ENCODE data around the gene IL20RA. TPM values are rescaled to one million over a fixed set of nuclear protein-coding genes. Genes with fewer than 3 reads are reported as not detected.

IL20RA gene
- total and polyA plus RNA-seq, 2 of the 8 experiments (the other 6 are each of a cell fraction or from before 2014, with no cell fraction given), result 1.3 to 1.7 TPM

- no peak for TF ChIP-seq CHD7 (IDR thresholded peaks at IDR 0.05; ENCODE audit: insufficient replicate concordance, low read length)
- TF ChIP-seq POLR2AphosphoS5 (IDR thresholded peaks at IDR 0.05; ENCODE audit: low read depth, low read length), result no peak
- no peak for TF ChIP-seq RBBP5 (IDR thresholded peaks at IDR 0.05; ENCODE audit: borderline replicate concordance, low read depth, low read length)
- no peak for TF ChIP-seq USF2 (IDR thresholded peaks at IDR 0.05; ENCODE audit: low read length)
- TF ChIP-seq TAF1 (IDR thresholded peaks at IDR 0.05; ENCODE audit: low read depth, low read length), result no peak
Measured at GRCh38 chr6:137006056-137006455, 38.7 kb downstream of the IL20RA start (continued).
